Sigmoid colon (tissue), 7 donors: ENCODE results near the gene SIK2. TPM values are rescaled to one million over a fixed set of nuclear protein-coding genes. Genes with fewer than 3 reads are reported as not detected.
"Not testable (repeated sequence)": the region's sequence is repeated elsewhere in the genome, so short reads cannot be mapped to it uniquely, and the experiment has no call there.

Source experiments
- DNase-seq: peaks from one replicate; pipeline ENCODE4 v3.0.0-alpha.2; 2019
- H3K27ac ChIP-seq, 4 donors: fragments of 200-600 bp; sonication (generic); one replicate each; pipeline ENCODE4 v1.5.1; 2016 to 2019; ENCODE audit warnings: mild to moderate bottlenecking in 1 of 4
- H3K27me3 ChIP-seq, 3 donors: fragments of 200-600 bp; sonication (generic); one replicate each; pipeline ENCODE4 v1.5.1; 2019; ENCODE audit warnings: mild to moderate bottlenecking in 1 of 3
- H3K36me3 ChIP-seq, 4 donors: fragments of 200-600 bp; sonication (generic); one replicate each; pipeline ENCODE4 v1.5.1; 2016 to 2019
- H3K4me1 ChIP-seq, 4 donors: fragments of 200-600 bp; sonication (generic); one replicate each; pipeline ENCODE4 v1.5.1; 2017 to 2019
- H3K4me3 ChIP-seq, 4 donors: fragments of 200-600 bp; sonication (generic); one replicate each; pipeline ENCODE4 v1.5.1; 2017 to 2019; ENCODE audit warnings: mild to moderate bottlenecking in 2 of 4, moderate library complexity in 1 of 4
- H3K9me3 ChIP-seq, 4 donors: fragments of 200-600 bp in 3 of 4; sonication (generic) in 3 of 4; one replicate each; pipeline versions ENCODE4 v1.5.1 to v1.6.1; 2013 to 2019
- CTCF ChIP-seq, 4 experiments: fragments of 450-650 bp in 3 of 4; fragments of 200-600 bp in 1 of 4; IDR thresholded peaks; one replicate each; pipeline ENCODE4 v1.5.1; 2016 to 2019; ENCODE audit warnings: antibody characterized with exemption in 4 of 4, mild to moderate bottlenecking in 3 of 4, moderate library complexity in 2 of 4
- EP300 ChIP-seq, 4 donors: sonication (generic); formaldehyde crosslinking; IDR thresholded peaks; one replicate each; pipeline ENCODE4 v1.6.1; 2017; ENCODE audit warnings: antibody characterized with exemption in 4 of 4
- POLR2A ChIP-seq, 2 donors: fragments of 450-650 bp; IDR thresholded peaks; one replicate each; pipeline ENCODE4 v1.6.1; 2016; ENCODE audit warnings: antibody characterized with exemption in 2 of 2, mild to moderate bottlenecking in 2 of 2, moderate library complexity in 2 of 2
- POLR2AphosphoS5 ChIP-seq, 4 donors: sonication (generic); formaldehyde crosslinking; IDR thresholded peaks; one replicate each; pipeline ENCODE4 v1.6.1; 2017; ENCODE audit warnings: antibody characterized with exemption in 4 of 4
- WGBS, 2 donors: extraction: QIAGEN DNeasy Blood & Tissue Kit; methylation state at CpG; one replicate each; pipeline ENCODE4 v1.1.7; 2013; 5-methylcytosine and 5-hydroxymethylcytosine counted together
- intact Hi-C: fragments of 100-400 bp; cut with DNase I; formaldehyde crosslinking; loops from one replicate; pipeline ENCODE4 v1.15.1; 2023
- polyA plus RNA-seq, 3 donors: library from polyadenylated mRNA; stranded (reverse); fragments of 200-250 nt; gene quantifications; one replicate each; pipeline ENCODE4 v1.2.3, GENCODE V29; 2013
- total RNA-seq, 4 donors: library from RNA; depleted of rRNA; stranded (reverse); fragments of >200 nt; gene quantifications; one replicate each; pipeline ENCODE4 v1.1.0, GENCODE V29; 2016
- donor health status: healthy with polysubstance abuse.
- donor health status: Bipolar disorder and iron deficiency.
- donor health status: healthy.

Gene SIK2
- total and polyA plus RNA-seq, 7 donors = 4.8 to 14.1 (median 10.7) TPM

DNA sequence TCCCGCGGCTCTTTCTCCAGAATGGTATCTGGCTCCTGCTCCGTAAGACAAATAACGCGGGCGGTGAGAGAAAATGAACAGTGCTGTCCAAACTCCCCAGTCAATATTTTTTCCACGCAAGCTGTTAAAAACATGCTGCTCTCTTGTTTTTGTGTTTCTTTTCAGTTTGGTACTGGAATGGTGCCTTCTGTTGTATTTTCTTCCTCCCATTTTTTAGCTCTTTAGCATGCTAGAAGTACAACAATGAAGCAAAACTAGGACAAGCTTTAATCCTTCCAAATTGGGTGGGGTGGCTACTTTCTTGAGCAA, 164.5 kb downstream of the SIK2 start:
- peak overlapping the region; percentile 77 to 94 (median 90) for H3K27ac ChIP-seq
- peaks cover 0 to 27% (median 15%) of the 10 kb centered on the region in 4 donors for H3K4me1 ChIP-seq
- no peak for TF ChIP-seq CTCF (IDR thresholded peaks at IDR 0.05)
- TF ChIP-seq POLR2AphosphoS5 (IDR thresholded peaks at IDR 0.05) = no peak
- TF ChIP-seq POLR2A (IDR thresholded peaks at IDR 0.05) = no peak
- no peak for TF ChIP-seq EP300 (IDR thresholded peaks at IDR 0.05)
- intact Hi-C loops = loop anchor here (1.0 kb wide), 1 partner anchor 164 kb away; the partner anchor contains the start of gene SIK2
- 3 to 4% methylated on average over 7 of the region's 7 CpGs for whole genome bisulfite sequencing, 2 donors
- H3K9me3 ChIP-seq = no peaks in the 10 kb centered on the region
- no peaks in the 10 kb centered on the region for H3K27me3 ChIP-seq
- DNase-seq = no peak
- peaks cover 0 to 19% (median 3%) of the 10 kb centered on the region in 4 donors for H3K36me3 ChIP-seq
- peak overlapping the region; percentile 68 to 93 (median 89) for H3K4me3 ChIP-seq

DNA sequence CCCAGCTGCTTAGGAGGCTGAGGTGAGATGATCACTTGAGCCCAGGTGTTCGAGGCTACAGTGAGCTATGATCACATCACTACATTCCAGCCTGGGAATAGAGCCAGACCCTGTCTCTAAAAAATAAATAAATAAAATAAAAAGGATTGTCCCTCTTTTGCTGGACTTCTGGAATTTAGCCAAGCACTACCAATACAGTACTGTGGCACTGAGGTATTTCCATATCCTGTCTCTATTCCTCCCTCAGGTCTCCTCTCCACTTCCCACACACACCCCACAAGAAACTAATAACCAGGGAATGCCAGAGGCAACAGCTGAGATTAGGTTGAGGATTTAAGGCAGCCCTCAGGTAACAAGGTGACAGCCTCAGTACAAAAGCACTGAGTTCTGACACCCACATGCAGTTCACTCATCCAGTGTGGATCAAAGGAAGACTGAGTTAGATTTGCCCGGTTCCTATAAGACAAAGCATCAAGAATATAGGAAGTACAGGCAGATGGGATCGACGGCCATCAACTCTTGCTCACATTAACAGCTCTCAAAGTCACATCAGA, 168.4 kb downstream of the SIK2 start:
- Histone ChIP-seq H3K27ac (no peak overlapping the region), H3K27me3 (no peaks in the 10 kb centered on the region)
- intact Hi-C loops = no loop called here

GRCh38 chr11:111771205-111771604, 169.0 kb downstream of the SIK2 start:
- H3K27me3 ChIP-seq, H3K9me3 ChIP-seq, H3K27ac ChIP-seq, H3K4me3 ChIP-seq, H3K36me3 ChIP-seq, H3K4me1 ChIP-seq, intact Hi-C loops, DNase-seq: not testable (repeated sequence)
- 95 to 97% methylated on average over 5 of the region's 5 CpGs for WGBS, 2 donors

More for the DNA sequence above, 168.4 kb downstream of the SIK2 start:
- Histone ChIP-seq H3K4me1 (peaks cover 0 to 9% (median 5%) of the 10 kb centered on the region in 4 donors), H3K9me3 (no peaks in the 10 kb centered on the region), H3K36me3 (no peaks in the 10 kb centered on the region), H3K4me3 (no peak overlapping the region)
- DNase-seq = no peak
- TF ChIP-seq EP300 (IDR thresholded peaks at IDR 0.05) (no peak), POLR2A (IDR thresholded peaks at IDR 0.05) (no peak)
- 64 to 89% methylated on average over 4 of the region's 4 CpGs for WGBS, 2 donors

- no peaks in the 10 kb centered on the region for H3K9me3 ChIP-seq
- DNase-seq = no peak
- H3K27ac ChIP-seq = no peak overlapping the region
- no peak overlapping the region for H3K4me3 ChIP-seq
- H3K27me3 ChIP-seq = no peaks in the 10 kb centered on the region
- no peaks in the 10 kb centered on the region for H3K4me1 ChIP-seq
- 89 to 94% methylated on average over 2 of the region's 2 CpGs for WGBS, 2 donors
- TF ChIP-seq POLR2AphosphoS5 (IDR thresholded peaks at IDR 0.05) = no peak
- TF ChIP-seq EP300 (IDR thresholded peaks at IDR 0.05) = no peak
- no peak for TF ChIP-seq CTCF (IDR thresholded peaks at IDR 0.05)
- TF ChIP-seq POLR2A (IDR thresholded peaks at IDR 0.05) = no peak
- no peaks in the 10 kb centered on the region for H3K36me3 ChIP-seq
- intact Hi-C loops = no loop called here
Measured at GRCh38 chr11:111772535-111772934, 170.3 kb downstream of the SIK2 start.

DNA sequence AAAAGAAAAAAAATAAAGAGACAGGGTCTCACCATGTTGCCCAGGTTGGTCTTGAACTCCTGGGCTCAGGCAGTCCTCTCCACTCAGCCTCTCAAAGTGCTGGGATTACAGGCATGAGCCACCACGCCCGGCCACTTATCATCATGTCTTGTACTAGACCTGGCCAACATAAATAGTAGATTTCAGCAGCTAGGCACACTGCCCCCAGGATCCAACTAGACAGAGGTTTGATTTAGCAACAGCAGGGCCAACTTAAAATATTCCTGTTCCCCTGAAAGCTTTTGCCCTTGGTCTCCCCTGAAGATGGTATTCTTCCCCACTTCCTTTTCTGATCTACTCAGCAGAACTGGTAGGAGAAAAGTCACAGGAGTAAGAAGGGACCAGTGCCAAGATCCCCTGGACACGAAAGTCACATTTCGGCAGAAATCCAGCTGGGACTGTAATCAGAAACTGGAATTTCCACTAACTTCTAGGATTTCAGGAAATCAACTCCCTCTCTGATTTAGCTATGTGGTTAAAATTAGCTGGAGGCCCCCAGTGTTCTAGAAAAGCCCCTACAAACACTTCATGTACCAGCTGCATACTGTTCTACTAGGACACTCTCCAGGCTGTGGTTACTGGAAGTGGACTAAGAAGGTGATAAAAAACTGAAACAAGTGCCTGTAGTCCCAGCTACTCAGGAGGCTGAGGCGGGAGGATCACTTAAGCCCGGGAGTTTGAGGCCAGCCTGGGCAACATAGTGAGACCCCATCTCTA, 172.9 kb downstream of the SIK2 start:
- peak overlapping the region in 2 of 4 donors; percentile 16 to 20 for H3K27ac ChIP-seq
- TF ChIP-seq EP300 (IDR thresholded peaks at IDR 0.05) = no peak
- no peak for TF ChIP-seq POLR2AphosphoS5 (IDR thresholded peaks at IDR 0.05)
- TF ChIP-seq POLR2A (IDR thresholded peaks at IDR 0.05) = no peak
- no peak for TF ChIP-seq CTCF (IDR thresholded peaks at IDR 0.05)
- no peaks in the 10 kb centered on the region for H3K36me3 ChIP-seq
- intact Hi-C loops = loop anchor here (5.0 kb wide), 2 partner anchors 67 to 188 kb away; no protein-coding TSS in a partner anchor
- no peak for DNase-seq
- H3K9me3 ChIP-seq = no peaks in the 10 kb centered on the region
- no peaks in the 10 kb centered on the region for H3K4me1 ChIP-seq
- H3K4me3 ChIP-seq = no peak overlapping the region
- 71 to 76% methylated on average over 6 of the region's 6 CpGs for WGBS, 2 donors
- H3K27me3 ChIP-seq = no peaks in the 10 kb centered on the region
